Thoracic aorta (tissue), 2 donors: ENCODE results near the gene ABCA13. TPM values are rescaled to one million over a fixed set of nuclear protein-coding genes. Genes with fewer than 3 reads are reported as not detected.

Experiments
- ATAC-seq: fragments of 150-250 bp; one replicate; pipeline ENCODE4 v1.8.0; 2017; ENCODE audit warnings: low read depth; ENCODE audit not compliant: insufficient number of reproducible peaks, low FRiP score
- DNase-seq: peaks from one replicate; pipeline ENCODE4 v3.0.0-alpha.2; 2020; ENCODE audit warnings: low spot score
- H3K27ac ChIP-seq, 2 donors: fragments of 200-600 bp; sonication (generic); 1 replicate in 1 of 2; 2 replicates in 1 of 2; pipeline ENCODE4 v1.5.1; 2016; ENCODE audit warnings: mild to moderate bottlenecking in 2 of 2, moderate library complexity in 2 of 2
- H3K27me3 ChIP-seq: fragments of 200-600 bp; sonication (generic); replicated peaks from 2 replicates; pipeline ENCODE4 v1.6.0; 2016; ENCODE audit warnings: mild to moderate bottlenecking; ENCODE audit not compliant: insufficient read depth
- H3K36me3 ChIP-seq: fragments of 200-600 bp; sonication (generic); one replicate; pipeline ENCODE4 v1.5.1; 2016
- H3K4me1 ChIP-seq, 2 donors: fragments of 200-600 bp; sonication (generic); 1 replicate in 1 of 2; 2 replicates in 1 of 2; pipeline versions ENCODE4 v1.5.1 to v1.6.0; 2016; ENCODE audit warnings: low read depth in 2 of 2, mild to moderate bottlenecking in 1 of 2; ENCODE audit not compliant: control insufficient read depth in 1 of 2
- H3K4me3 ChIP-seq: fragments of 200-600 bp; sonication (generic); 2 replicates; pipeline ENCODE4 v1.5.1; 2016; ENCODE audit warnings: mild to moderate bottlenecking
- H3K9me3 ChIP-seq: fragments of 200-600 bp; sonication (generic); 2 replicates; pipeline ENCODE4 v1.5.1; 2016
- total RNA-seq, 2 donors: library from RNA; depleted of rRNA; stranded (reverse); fragments of >200 nt; gene quantifications; one replicate each; pipeline versions ENCODE4 v1.1.0 to v1.2.3, GENCODE V29; 2016
- TF ChIP-seq, protein P1 (sequence below): fragments of 200-600 bp; sonication (generic); IDR thresholded peaks from one replicate; pipeline ENCODE4 v1.5.1; 2019; ENCODE audit warnings: antibody characterized with exemption

ABCA13 gene
- total RNA-seq, 2 donors from 2014 or later, result not detected

DNA sequence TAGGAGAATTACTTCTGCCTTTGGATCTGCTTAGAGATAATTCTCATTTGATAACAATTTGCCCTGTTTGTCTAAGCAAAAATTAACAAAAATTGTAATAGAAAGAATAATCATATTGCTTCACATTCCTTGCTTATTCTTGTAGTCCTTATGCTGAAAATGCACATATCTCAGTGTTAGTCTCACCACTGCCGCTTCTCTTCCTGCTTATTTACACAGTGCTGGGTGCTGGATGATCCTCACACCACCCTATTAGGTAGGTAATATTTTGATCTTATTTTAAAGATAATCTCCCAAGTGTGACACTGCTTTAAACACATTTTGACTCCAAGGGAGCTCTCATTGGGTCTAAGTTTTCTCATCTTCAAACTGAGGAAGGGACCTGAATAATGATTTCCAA is 46.0 kb downstream of the ABCA13 start:
- TF ChIP-seq, protein P1, sequence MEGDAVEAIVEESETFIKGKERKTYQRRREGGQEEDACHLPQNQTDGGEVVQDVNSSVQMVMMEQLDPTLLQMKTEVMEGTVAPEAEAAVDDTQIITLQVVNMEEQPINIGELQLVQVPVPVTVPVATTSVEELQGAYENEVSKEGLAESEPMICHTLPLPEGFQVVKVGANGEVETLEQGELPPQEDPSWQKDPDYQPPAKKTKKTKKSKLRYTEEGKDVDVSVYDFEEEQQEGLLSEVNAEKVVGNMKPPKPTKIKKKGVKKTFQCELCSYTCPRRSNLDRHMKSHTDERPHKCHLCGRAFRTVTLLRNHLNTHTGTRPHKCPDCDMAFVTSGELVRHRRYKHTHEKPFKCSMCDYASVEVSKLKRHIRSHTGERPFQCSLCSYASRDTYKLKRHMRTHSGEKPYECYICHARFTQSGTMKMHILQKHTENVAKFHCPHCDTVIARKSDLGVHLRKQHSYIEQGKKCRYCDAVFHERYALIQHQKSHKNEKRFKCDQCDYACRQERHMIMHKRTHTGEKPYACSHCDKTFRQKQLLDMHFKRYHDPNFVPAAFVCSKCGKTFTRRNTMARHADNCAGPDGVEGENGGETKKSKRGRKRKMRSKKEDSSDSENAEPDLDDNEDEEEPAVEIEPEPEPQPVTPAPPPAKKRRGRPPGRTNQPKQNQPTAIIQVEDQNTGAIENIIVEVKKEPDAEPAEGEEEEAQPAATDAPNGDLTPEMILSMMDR, result no peak
- Histone ChIP-seq H3K4me1 (no peaks in the 10 kb centered on the region), H3K27me3 (no peaks in the 10 kb centered on the region), H3K27ac (no peak overlapping the region), H3K4me3 (no peak overlapping the region), H3K9me3 (no peaks in the 10 kb centered on the region), H3K36me3 (no peaks in the 10 kb centered on the region)
- DNase-seq (no peak), ATAC-seq (no peak)

GRCh38 chr7:48217753-48218152 is 46.5 kb downstream of the ABCA13 start:
- no peaks in the 10 kb centered on the region for H3K9me3 ChIP-seq
- ATAC-seq, result no peak
- TF ChIP-seq, protein P1, result no peak
- no peaks in the 10 kb centered on the region for H3K27me3 ChIP-seq
- no peak overlapping the region for H3K27ac ChIP-seq
- no peak overlapping the region for H3K4me3 ChIP-seq
- no peaks in the 10 kb centered on the region for H3K36me3 ChIP-seq
- no peak for DNase-seq
- no peaks in the 10 kb centered on the region for H3K4me1 ChIP-seq

DNA sequence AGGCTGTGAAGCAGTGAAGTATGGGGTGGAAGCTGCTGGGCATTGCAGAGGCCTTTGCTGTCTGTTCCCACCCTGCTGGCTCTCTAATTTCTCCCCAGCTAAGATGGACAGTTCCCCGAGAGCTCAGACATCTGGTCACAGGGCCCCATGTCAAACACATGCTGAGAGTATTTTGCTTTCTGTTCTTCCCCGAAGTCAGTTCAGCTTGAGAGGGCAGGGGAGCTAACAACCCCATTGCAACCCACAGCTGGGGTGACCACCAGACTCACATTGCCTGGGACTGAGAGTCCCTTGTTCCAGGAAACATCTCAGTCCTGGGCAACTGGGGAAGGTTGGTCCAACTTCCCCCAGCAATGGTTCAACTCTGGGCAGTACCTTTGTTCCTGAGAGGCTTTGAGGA is 52.8 kb downstream of the ABCA13 start:
- ATAC-seq, result no peak
- Histone ChIP-seq H3K27ac (no peak overlapping the region), H3K9me3 (no peaks in the 10 kb centered on the region), H3K36me3 (no peaks in the 10 kb centered on the region), H3K4me3 (no peak overlapping the region), H3K27me3 (no peaks in the 10 kb centered on the region), H3K4me1 (no peaks in the 10 kb centered on the region)
- no peak for DNase-seq
- TF ChIP-seq, protein P1, result no peak

GRCh38 chr7:48225101-48225500 is 53.8 kb downstream of the ABCA13 start:
- DNase-seq (no peak), ATAC-seq (no peak)
- H3K4me3 ChIP-seq, result no peak overlapping the region
- no peaks in the 10 kb centered on the region for H3K36me3 ChIP-seq
- no peaks in the 10 kb centered on the region for H3K9me3 ChIP-seq
- H3K27ac ChIP-seq, result no peak overlapping the region
- TF ChIP-seq, protein P1, result no peak
- H3K27me3 ChIP-seq, result no peaks in the 10 kb centered on the region
- no peaks in the 10 kb centered on the region for H3K4me1 ChIP-seq

DNA sequence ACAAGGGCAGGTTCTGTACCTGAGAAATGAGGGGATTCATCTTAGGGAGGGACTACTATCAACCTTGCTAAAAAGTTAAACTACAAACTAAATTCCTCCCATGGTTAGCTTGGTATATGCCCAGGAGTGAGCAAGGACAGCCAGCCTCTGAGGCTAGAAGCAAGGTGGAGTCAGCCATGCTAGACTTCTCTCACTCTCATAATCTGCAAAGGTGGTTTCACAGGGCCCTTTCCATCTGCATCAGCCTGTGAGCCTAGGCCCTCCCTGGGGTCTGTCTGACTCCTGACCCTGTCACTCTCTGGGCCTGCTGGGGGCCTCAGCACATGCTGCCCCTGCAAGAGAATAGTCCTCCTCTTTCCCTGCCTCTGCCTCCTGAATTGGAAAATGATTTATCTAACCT is 66.1 kb downstream of the ABCA13 start:
- Histone ChIP-seq H3K4me1 (no peaks in the 10 kb centered on the region), H3K27me3 (no peaks in the 10 kb centered on the region), H3K4me3 (no peak overlapping the region), H3K36me3 (no peaks in the 10 kb centered on the region), H3K27ac (no peak overlapping the region), H3K9me3 (no peaks in the 10 kb centered on the region)
- DNase-seq (no peak), ATAC-seq (no peak)
- TF ChIP-seq, protein P1, result no peak
